ENCODE results near the gene TSPAN3.

Gene TSPAN3

GRCh38 chr15:76998663-76999285 lies 72.1 kb downstream of the TSPAN3 start:
- no peak overlapping the region for H3K4me3 ChIP-seq (ENCODE audit: low read length)
- TF ChIP-seq ZNF274 (IDR thresholded peaks at IDR 0.05; ENCODE audit: low read depth, low read length) = no peak

- TF ChIP-seq ZNF274 (IDR thresholded peaks at IDR 0.05; ENCODE audit: low read depth, low read length) = no peak
- no peak overlapping the region; the same call in 1 of the 2 replicates for H3K4me3 ChIP-seq (ENCODE audit: low read length)
These were observed 74.1 kb downstream of the TSPAN3 start for GRCh38 chr15:76996526-76997401.

- H3K4me3 ChIP-seq (ENCODE audit: low read length) = peak overlapping the region; percentile 1; the same call in 1 of the 2 replicates
- no peak for TF ChIP-seq ZNF274 (IDR thresholded peaks at IDR 0.05; ENCODE audit: low read depth, low read length)
These were observed 74.8 kb downstream of the TSPAN3 start for GRCh38 chr15:76996076-76996525.

- TF ChIP-seq ZNF274 (IDR thresholded peaks at IDR 0.05; ENCODE audit: low read depth, low read length) = no peak
- H3K4me3 ChIP-seq (ENCODE audit: low read length) = peak within 1 kb of the TSS; percentile 30; the same call in 1 of the 2 replicates
These were observed 75.7 kb downstream of the TSPAN3 start, which contains the start of gene PSTPIP1 for GRCh38 chr15:76994971-76995945. TSS of gene PSTPIP1 (plus strand) at chr15:76995126. CDS start at chr15:76995574, 448 bp downstream.

- TF ChIP-seq ZNF274 (IDR thresholded peaks at IDR 0.05; ENCODE audit: low read depth, low read length) = no peak
These were observed 76.4 kb downstream of the TSPAN3 start for GRCh38 chr15:76994496-76994895.

GRCh38 chr15:76994001-76994400 lies 76.9 kb downstream of the TSPAN3 start:
- no peak overlapping the region for H3K4me3 ChIP-seq (ENCODE audit: low read length)
- TF ChIP-seq ZNF274 (IDR thresholded peaks at IDR 0.05; ENCODE audit: low read depth, low read length) = no peak

More at GRCh38 chr15:76994496-76994895, 76.4 kb downstream of the TSPAN3 start:
- H3K4me3 ChIP-seq (ENCODE audit: low read length) = no peak overlapping the region

GRCh38 chr15:76993114-76993725 lies 77.7 kb downstream of the TSPAN3 start:
- no peak overlapping the region for H3K4me3 ChIP-seq (ENCODE audit: low read length)

GRCh38 chr15:76991741-76992645 lies 78.9 kb downstream of the TSPAN3 start:
- TF ChIP-seq ZNF274 (IDR thresholded peaks at IDR 0.05; ENCODE audit: low read depth, low read length) = no peak
- no peak overlapping the region for H3K4me3 ChIP-seq (ENCODE audit: low read length)

More at GRCh38 chr15:76993114-76993725, 77.7 kb downstream of the TSPAN3 start:
- TF ChIP-seq ZNF274 (IDR thresholded peaks at IDR 0.05; ENCODE audit: low read depth, low read length) = no peak
